Activated CD4-positive, alpha-beta T cell treated with anti-CD3 and anti-CD28 coated beads for 1 hour (primary cell): ENCODE data around the gene LGALS4.
"Not testable (repeated sequence)": the region's sequence is repeated elsewhere in the genome, so short reads cannot be mapped to it uniquely, and the experiment has no call there.

Experiments used
- DNase-seq: peaks from one replicate; pipeline ENCODE4 v3.0.0-alpha.2; 2020

LGALS4 gene

GRCh38 chr19:38842439-38843174 lies 29.9 kb upstream of the LGALS4 start:
- peak; percentile 43 for DNase-seq

GRCh38 chr19:38841787-38842438 lies 29.2 kb upstream of the LGALS4 start:
- peak; percentile 31 for DNase-seq

- no peak for DNase-seq
Measured at GRCh38 chr19:38841180-38841766, 28.5 kb upstream of the LGALS4 start.

- DNase-seq: no peak
Measured at GRCh38 chr19:38840583-38840968, 27.8 kb upstream of the LGALS4 start.

- no peak for DNase-seq
Measured at GRCh38 chr19:38839816-38840582, 27.3 kb upstream of the LGALS4 start.

- no peak for DNase-seq
Measured at GRCh38 chr19:38838986-38839761, 26.4 kb upstream of the LGALS4 start.

GRCh38 chr19:38838208-38838985 lies 25.7 kb upstream of the LGALS4 start:
- DNase-seq: peak; percentile 52

- DNase-seq: no peak
Measured at GRCh38 chr19:38837656-38838121, 24.9 kb upstream of the LGALS4 start.

- DNase-seq: no peak
Measured at GRCh38 chr19:38836983-38837626, 24.4 kb upstream of the LGALS4 start.

GRCh38 chr19:38836159-38836982 lies 23.6 kb upstream of the LGALS4 start:
- DNase-seq: no peak

- no peak for DNase-seq
Measured at GRCh38 chr19:38834590-38834989, 21.8 kb upstream of the LGALS4 start.

- DNase-seq: no peak
Measured at GRCh38 chr19:38834104-38834490, 21.4 kb upstream of the LGALS4 start.

- no peak for DNase-seq
Measured at GRCh38 chr19:38833092-38833425, 20.3 kb upstream of the LGALS4 start.

- no peak for DNase-seq
Measured at GRCh38 chr19:38831142-38831605, 18.4 kb upstream of the LGALS4 start.

- DNase-seq: no peak
Measured at GRCh38 chr19:38830039-38830733, 17.4 kb upstream of the LGALS4 start.

- not testable (repeated sequence) for DNase-seq
Measured at GRCh38 chr19:38829203-38829602, 16.5 kb upstream of the LGALS4 start.

GRCh38 chr19:38826856-38827551 lies 14.3 kb upstream of the LGALS4 start:
- DNase-seq: no peak

- DNase-seq: not testable (repeated sequence)
Measured at GRCh38 chr19:38825936-38826335, 13.2 kb upstream of the LGALS4 start.
